SK-N-MC (cell line): Measurements from ENCODE around the gene GSTM4.

Experiments
- EZH2 ChIP-seq: fragments of 200-600 bp; sonication (generic); IDR thresholded peaks from one replicate; pipeline ENCODE4 v1.6.1; 2017; ENCODE audit warnings: antibody characterized with exemption
- FOXP2 ChIP-seq: optimal IDR thresholded peaks from 2 replicates; pipeline ENCODE3; 2011; ENCODE audit warnings: mild to moderate bottlenecking, moderate library complexity; ENCODE audit not compliant: insufficient read depth; ENCODE audit errors: extremely low read length, control extremely low read depth
- POLR2AphosphoS5 ChIP-seq: IDR thresholded peaks from 2 replicates; pipeline ENCODE4 v1.6.1; 2012; ENCODE audit warnings: mild to moderate bottlenecking, low read depth, low read length, borderline replicate concordance

DNA sequence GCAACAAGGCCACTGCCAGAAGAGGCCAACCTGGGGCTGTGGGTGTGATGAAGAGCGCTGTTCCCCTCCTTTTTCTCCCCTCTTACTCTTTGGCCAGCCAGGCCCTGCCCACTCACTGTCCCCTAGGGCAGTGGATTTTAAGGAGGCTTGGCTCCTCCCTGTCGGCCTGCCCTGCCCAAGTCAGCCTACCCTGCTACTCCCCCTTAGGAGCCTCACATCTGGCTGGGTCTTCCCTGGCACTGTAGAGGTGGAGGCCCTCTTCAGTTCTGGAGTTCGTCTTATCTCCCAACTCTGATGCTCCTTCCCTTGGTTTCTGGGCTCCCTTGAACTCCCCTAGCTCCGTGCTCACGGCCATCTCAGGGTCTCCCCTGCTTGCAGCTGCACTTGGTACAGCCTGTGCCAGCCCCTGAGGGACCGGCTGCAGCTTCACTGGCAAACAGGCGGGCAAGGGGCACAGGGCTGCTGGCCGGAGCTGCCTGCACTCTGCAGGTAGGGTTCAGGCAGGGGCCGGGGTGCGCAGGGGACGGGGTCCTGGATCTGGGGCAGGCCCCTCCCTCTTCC is 32.2 kb upstream of the GSTM4 start:
- TF ChIP-seq POLR2AphosphoS5 (no peak), EZH2 (no peak), FOXP2 (no peak)
